DOHH2 (cell line): ENCODE measurements around the gene EEF2KMT.
"Not testable (repeated sequence)": the region's sequence is repeated elsewhere in the genome, so short reads cannot be mapped to it uniquely, and the experiment has no call there.

Source experiments
- CTCF ChIP-seq: fragments of 200-600 bp; sonication (generic); IDR thresholded peaks from one replicate; pipeline ENCODE4 v1.5.1; 2014; ENCODE audit warnings: antibody characterized with exemption, mild to moderate bottlenecking, low read depth, low read length; ENCODE audit not compliant: poor library complexity, severe bottlenecking
- EZH2phosphoT487 ChIP-seq: fragments of 200-600 bp; sonication (generic); IDR thresholded peaks from 2 replicates; pipeline ENCODE4 v1.6.1; 2017; ENCODE audit warnings: borderline replicate concordance, mild to moderate bottlenecking, antibody characterized with exemption, low read length, moderate library complexity, mixed read lengths

GRCh38 chr16:5088936-5089335, 8.7 kb downstream of the EEF2KMT start:
- not testable (repeated sequence) for TF ChIP-seq CTCF, EZH2phosphoT487
